ENCODE results near the gene PLOD3.

DNA sequence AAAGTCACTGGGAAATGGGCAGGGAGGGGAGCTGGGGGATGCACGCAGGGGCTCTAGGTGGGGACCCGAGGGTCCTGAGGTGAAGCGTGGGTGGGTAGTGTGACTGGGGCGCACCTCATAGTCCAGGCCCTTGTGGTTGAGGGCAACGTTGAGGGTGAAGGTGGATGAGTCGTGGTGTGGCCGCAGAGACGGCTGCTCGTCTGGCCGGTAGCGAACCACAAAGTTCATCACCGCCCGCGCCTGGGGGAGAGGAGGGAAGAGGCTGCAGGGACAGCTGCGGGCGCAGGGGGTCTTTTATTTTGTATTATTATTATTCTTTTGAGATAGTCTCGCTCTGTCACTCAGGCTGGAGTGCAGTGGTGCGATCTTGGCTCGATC, 10.7 kb downstream of the PLOD3 start:
- TF ChIP-seq ZFP3 (CRISPR knock-in tag; IDR thresholded peaks at IDR 0.05) (no peak), ZFP30 (CRISPR knock-in tag; IDR thresholded peaks at IDR 0.05) (no peak), BACH2 (CRISPR knock-in tag; IDR thresholded peaks at IDR 0.05; ENCODE audit: borderline replicate concordance) (no peak), ARNTL (CRISPR knock-in tag; IDR thresholded peaks at IDR 0.05; ENCODE audit: borderline replicate concordance, low read depth) (no peak), ESRRG (CRISPR knock-in tag; IDR thresholded peaks at IDR 0.05) (no peak), TOX (CRISPR knock-in tag; IDR thresholded peaks at IDR 0.05; ENCODE audit: borderline replicate concordance) (no peak), SNAI2 (CRISPR knock-in tag; IDR thresholded peaks at IDR 0.05) (no peak), OSR1 (CRISPR knock-in tag; IDR thresholded peaks at IDR 0.05) (no peak)
- TF ChIP-seq, protein P1, sequence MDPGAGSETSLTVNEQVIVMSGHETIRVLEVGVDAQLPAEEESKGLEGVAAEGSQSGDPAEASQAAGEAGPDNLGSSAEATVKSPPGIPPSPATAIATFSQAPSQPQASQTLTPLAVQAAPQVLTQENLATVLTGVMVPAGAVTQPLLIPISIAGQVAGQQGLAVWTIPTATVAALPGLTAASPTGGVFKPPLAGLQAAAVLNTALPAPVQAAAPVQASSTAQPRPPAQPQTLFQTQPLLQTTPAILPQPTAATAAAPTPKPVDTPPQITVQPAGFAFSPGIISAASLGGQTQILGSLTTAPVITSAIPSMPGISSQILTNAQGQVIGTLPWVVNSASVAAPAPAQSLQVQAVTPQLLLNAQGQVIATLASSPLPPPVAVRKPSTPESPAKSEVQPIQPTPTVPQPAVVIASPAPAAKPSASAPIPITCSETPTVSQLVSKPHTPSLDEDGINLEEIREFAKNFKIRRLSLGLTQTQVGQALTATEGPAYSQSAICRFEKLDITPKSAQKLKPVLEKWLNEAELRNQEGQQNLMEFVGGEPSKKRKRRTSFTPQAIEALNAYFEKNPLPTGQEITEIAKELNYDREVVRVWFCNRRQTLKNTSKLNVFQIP (CRISPR knock-in tag; IDR thresholded peaks at IDR 0.05; ENCODE audit: borderline replicate concordance, low read depth) = no peak
- TF ChIP-seq, protein P2, sequence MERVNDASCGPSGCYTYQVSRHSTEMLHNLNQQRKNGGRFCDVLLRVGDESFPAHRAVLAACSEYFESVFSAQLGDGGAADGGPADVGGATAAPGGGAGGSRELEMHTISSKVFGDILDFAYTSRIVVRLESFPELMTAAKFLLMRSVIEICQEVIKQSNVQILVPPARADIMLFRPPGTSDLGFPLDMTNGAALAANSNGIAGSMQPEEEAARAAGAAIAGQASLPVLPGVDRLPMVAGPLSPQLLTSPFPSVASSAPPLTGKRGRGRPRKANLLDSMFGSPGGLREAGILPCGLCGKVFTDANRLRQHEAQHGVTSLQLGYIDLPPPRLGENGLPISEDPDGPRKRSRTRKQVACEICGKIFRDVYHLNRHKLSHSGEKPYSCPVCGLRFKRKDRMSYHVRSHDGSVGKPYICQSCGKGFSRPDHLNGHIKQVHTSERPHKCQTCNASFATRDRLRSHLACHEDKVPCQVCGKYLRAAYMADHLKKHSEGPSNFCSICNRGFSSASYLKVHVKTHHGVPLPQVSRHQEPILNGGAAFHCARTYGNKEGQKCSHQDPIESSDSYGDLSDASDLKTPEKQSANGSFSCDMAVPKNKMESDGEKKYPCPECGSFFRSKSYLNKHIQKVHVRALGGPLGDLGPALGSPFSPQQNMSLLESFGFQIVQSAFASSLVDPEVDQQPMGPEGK (CRISPR knock-in tag; IDR thresholded peaks at IDR 0.05; ENCODE audit: borderline replicate concordance) = no peak
- TF ChIP-seq, protein P3, sequence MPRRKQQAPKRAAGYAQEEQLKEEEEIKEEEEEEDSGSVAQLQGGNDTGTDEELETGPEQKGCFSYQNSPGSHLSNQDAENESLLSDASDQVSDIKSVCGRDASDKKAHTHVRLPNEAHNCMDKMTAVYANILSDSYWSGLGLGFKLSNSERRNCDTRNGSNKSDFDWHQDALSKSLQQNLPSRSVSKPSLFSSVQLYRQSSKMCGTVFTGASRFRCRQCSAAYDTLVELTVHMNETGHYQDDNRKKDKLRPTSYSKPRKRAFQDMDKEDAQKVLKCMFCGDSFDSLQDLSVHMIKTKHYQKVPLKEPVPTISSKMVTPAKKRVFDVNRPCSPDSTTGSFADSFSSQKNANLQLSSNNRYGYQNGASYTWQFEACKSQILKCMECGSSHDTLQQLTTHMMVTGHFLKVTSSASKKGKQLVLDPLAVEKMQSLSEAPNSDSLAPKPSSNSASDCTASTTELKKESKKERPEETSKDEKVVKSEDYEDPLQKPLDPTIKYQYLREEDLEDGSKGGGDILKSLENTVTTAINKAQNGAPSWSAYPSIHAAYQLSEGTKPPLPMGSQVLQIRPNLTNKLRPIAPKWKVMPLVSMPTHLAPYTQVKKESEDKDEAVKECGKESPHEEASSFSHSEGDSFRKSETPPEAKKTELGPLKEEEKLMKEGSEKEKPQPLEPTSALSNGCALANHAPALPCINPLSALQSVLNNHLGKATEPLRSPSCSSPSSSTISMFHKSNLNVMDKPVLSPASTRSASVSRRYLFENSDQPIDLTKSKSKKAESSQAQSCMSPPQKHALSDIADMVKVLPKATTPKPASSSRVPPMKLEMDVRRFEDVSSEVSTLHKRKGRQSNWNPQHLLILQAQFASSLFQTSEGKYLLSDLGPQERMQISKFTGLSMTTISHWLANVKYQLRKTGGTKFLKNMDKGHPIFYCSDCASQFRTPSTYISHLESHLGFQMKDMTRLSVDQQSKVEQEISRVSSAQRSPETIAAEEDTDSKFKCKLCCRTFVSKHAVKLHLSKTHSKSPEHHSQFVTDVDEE (CRISPR knock-in tag; IDR thresholded peaks at IDR 0.05) = no peak
